ENCODE results near the gene PTPN11. TPM values are rescaled to one million over a fixed set of nuclear protein-coding genes. Genes with fewer than 3 reads are reported as not detected.
A peak's percentile ranks its signal among the peaks of the same experiment; 100 is the strongest.
"Not testable (repeated sequence)": the region's sequence is repeated elsewhere in the genome, so short reads cannot be mapped to it uniquely, and the experiment has no call there.

The PTPN11 gene
- total and polyA plus RNA-seq, 4 donors, result 39.5 to 176 (median 98.0) TPM

DNA sequence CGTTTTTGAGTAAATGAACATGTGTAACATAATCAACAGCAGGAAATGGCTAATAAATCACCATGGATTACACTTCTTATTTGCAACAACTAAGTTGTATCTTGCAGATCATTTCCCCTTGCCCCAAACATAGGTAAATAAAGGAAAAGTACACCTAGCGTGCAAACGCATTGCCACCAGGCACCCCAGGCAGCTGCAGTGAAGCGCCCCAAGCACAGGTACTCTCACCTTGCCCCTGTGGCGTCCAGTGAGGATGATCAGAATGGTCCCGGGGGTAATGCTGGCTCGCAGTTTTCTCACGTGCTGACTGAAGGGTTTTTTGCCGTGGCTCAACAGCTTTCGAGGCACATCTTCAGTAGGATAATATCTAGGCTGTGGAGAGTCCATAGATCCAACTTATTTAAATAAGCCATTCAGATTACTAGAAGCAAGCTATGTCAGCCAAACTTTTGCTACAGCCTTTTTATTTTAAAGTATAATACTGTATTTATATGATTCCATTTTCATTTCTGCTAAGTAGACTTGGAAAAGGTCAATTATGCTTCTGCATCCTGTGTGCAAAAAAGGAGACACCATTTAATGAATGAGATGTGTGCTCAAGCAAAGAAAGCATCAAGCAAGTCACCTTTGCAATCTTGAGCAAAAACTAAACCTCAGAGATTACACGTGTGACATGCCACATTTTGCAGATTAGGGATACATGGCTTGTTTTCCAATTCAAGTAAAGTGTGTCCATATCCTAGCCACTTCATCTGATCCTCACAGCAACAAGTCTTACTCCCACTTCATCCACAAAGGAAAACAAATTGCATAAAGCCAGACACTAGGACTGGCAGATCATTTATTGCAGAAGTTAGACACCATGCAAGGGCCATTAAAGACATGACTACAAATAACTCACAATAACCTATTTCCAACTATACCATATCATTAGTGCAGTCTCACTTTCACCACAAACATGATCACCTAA lies 11.9 kb upstream of the PTPN11 start:
- H3K9me3 ChIP-seq (ENCODE audit: control insufficient read depth, low read length), result no peaks in the 10 kb centered on the region
- H3K27ac ChIP-seq (ENCODE audit: low read depth in 1 of 2, low read length in 2 of 2), result no peak overlapping the region
- DNase-seq (no peak), ATAC-seq (ENCODE audit: low FRiP score) (no peak)
- H3K4me3 ChIP-seq (ENCODE audit: low read length in 2 of 2), result no peak overlapping the region
- intact Hi-C loops (cut with DNase I), result no loop called here
- H3K36me3 ChIP-seq (ENCODE audit: control insufficient read depth in 1 of 2, insufficient read depth in 2 of 2, low read length in 1 of 2), result peaks cover 0 to 8% of the 10 kb centered on the region in 2 donors
- H3K27me3 ChIP-seq (ENCODE audit: control insufficient read depth in 1 of 2, insufficient read depth in 2 of 2, low read length in 1 of 2), result no peaks in the 10 kb centered on the region
- WGBS, 2 donors, result 74 to 77% methylated on average over 11 of the region's 11 CpGs
- no peaks in the 10 kb centered on the region for H3K4me1 ChIP-seq (ENCODE audit: control insufficient read depth in 1 of 2, insufficient read depth in 2 of 2, low read length in 2 of 2)

DNA sequence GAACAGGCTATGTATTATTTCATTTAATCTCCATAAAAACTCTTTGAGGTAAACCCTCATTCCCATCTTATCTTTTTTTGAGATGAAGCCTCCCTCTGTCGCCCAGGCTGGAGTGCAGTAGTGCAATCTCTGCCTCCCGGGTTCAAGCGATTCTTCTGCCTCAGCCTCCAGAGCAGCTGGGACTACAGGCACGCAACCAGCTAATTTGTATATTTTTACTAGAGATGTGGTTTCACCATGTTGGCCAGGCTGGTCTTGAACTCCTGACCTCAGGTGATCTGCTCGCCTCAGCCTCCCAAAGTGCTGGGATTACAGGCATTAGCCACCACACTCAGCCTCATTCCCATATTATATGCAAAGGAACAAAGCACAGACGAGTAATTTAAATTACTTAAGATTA lies 11.1 kb upstream of the PTPN11 start:
- H3K27me3 ChIP-seq (ENCODE audit: control insufficient read depth in 1 of 2, insufficient read depth in 2 of 2, low read length in 1 of 2); DNase-seq; H3K9me3 ChIP-seq (ENCODE audit: control insufficient read depth, low read length); intact Hi-C loops (cut with DNase I); H3K27ac ChIP-seq (ENCODE audit: low read depth in 1 of 2, low read length in 2 of 2); H3K4me1 ChIP-seq (ENCODE audit: control insufficient read depth in 1 of 2, insufficient read depth in 2 of 2, low read length in 2 of 2); H3K4me3 ChIP-seq (ENCODE audit: low read length in 2 of 2); H3K36me3 ChIP-seq (ENCODE audit: control insufficient read depth in 1 of 2, insufficient read depth in 2 of 2, low read length in 1 of 2); ATAC-seq (ENCODE audit: low FRiP score): not testable (repeated sequence)
- 81 to 85% methylated on average over 6 of the region's 6 CpGs for WGBS, 2 donors

DNA sequence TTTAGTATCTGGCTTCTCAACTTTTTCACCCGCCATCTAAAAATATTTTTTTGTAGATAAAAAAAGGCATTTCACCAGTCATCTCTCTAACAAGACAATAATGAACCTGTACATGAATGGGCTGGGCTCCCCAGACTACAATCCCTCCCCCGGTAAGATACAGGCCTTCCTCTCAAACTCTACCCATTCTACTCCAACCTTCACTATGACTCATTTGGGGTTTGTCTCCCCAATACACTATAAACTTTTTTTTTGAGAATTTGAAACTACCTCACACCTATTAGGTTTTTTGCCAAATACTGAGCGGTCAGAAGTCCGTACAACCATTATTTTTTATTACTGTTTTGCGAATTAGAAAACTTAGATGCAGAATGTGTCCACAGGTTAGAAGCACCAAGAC lies 10.1 kb upstream of the PTPN11 start:
- ATAC-seq (ENCODE audit: low FRiP score) (no peak), DNase-seq (no peak)
- peaks cover 0 to 8% of the 10 kb centered on the region in 2 donors for H3K36me3 ChIP-seq (ENCODE audit: control insufficient read depth in 1 of 2, insufficient read depth in 2 of 2, low read length in 1 of 2)
- intact Hi-C loops (cut with DNase I), result no loop called here
- no peaks in the 10 kb centered on the region for H3K4me1 ChIP-seq (ENCODE audit: control insufficient read depth in 1 of 2, insufficient read depth in 2 of 2, low read length in 2 of 2)
- peak overlapping the region; percentile 65 to 78 for H3K4me3 ChIP-seq (ENCODE audit: low read length in 2 of 2)
- H3K9me3 ChIP-seq (ENCODE audit: control insufficient read depth, low read length), result no peaks in the 10 kb centered on the region
- 16 to 19% methylated on average over 5 of the region's 5 CpGs for WGBS, 2 donors
- no peaks in the 10 kb centered on the region for H3K27me3 ChIP-seq (ENCODE audit: control insufficient read depth in 1 of 2, insufficient read depth in 2 of 2, low read length in 1 of 2)
- H3K27ac ChIP-seq (ENCODE audit: low read depth in 1 of 2, low read length in 2 of 2), result peak overlapping the region in 1 of 2 donors; percentile 30

DNA sequence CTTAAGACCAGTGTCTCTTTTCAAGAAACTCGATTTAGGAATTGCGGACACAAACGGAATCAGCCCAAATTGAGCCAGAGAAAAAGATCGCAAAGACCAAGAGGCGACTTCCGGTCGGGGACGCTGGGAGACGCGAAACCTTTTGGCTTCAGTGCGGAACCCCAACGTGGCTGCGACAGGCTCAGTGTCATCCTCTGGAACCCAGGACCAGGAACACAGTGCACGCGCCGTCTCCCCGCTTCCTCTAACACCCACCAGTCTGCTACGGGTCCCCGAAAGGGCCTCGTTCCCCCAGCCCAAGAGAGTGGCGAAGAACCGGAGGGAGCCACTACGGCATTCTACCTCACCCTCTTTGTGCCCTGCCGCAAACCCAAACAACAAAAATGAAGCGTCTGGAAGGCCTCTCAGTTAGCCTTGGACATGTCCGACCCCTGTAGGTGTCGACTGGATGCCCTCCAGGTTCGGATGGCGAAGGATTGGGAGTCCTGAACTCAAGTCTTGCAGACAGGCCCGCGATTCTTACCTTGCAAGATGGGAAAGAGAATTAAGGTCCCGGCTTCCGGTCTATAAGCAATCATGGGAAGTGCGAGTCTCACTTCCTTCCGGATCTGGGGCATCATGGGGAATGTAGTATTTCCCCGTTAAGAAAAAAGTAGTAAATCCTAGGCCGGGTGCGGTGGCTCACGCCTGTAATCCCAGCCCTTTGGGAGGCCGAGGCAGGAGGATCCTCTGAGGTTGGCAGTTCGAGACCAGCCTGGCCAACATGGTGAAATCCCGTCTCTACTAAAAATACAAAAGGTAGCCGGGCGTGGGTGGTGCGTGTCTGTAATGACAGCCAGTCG lies 9.5 kb upstream of the PTPN11 start, which contains the start of gene RPL6:
Gene RPL6, minus strand, starts transcription at position 542 of the 842 bp plus-strand sequence. CDS start 949 bp downstream, outside the sequence.
- H3K4me1 ChIP-seq (ENCODE audit: control insufficient read depth in 1 of 2, insufficient read depth in 2 of 2, low read length in 2 of 2), result no peaks in the 10 kb centered on the region
- no peaks in the 10 kb centered on the region for H3K9me3 ChIP-seq (ENCODE audit: control insufficient read depth, low read length)
- peak; percentile 96 for ATAC-seq (ENCODE audit: low FRiP score)
- H3K27ac ChIP-seq (ENCODE audit: low read depth in 1 of 2, low read length in 2 of 2), result peak within 1 kb of the TSS; percentile 15 to 30
- peak; percentile 81 to 85 for DNase-seq
- WGBS, 2 donors, result 10% methylated on average over 46 of the region's 46 CpGs
- peaks cover 0 to 8% of the 10 kb centered on the region in 2 donors for H3K36me3 ChIP-seq (ENCODE audit: control insufficient read depth in 1 of 2, insufficient read depth in 2 of 2, low read length in 1 of 2)
- H3K27me3 ChIP-seq (ENCODE audit: control insufficient read depth in 1 of 2, insufficient read depth in 2 of 2, low read length in 1 of 2), result no peaks in the 10 kb centered on the region
- intact Hi-C loops (cut with DNase I), result no loop called here
- peak within 1 kb of the TSS; percentile 65 to 78 for H3K4me3 ChIP-seq (ENCODE audit: low read length in 2 of 2)

DNA sequence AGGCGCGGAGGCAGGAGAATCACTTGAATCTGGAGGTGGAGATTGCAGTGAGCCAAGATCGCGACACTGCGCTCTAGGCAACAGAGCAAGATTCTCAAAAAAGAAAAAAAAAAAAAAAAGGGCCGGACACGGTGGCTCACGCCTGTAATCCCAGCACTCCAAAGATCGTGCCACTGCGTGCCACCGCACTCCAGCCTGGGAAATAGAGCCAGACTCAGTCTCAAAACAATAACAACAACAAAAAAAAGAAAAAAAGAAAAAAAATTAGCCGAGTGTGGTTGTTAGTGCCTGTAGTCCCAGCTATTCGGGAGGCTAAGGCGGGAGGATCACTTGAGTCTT lies 8.9 kb upstream of the PTPN11 start:
- Histone ChIP-seq H3K27ac (ENCODE audit: low read depth in 1 of 2, low read length in 2 of 2) (no peak overlapping the region), H3K36me3 (ENCODE audit: control insufficient read depth in 1 of 2, insufficient read depth in 2 of 2, low read length in 1 of 2) (peaks cover 0 to 8% of the 10 kb centered on the region in 2 donors), H3K27me3 (ENCODE audit: control insufficient read depth in 1 of 2, insufficient read depth in 2 of 2, low read length in 1 of 2) (no peaks in the 10 kb centered on the region), H3K4me3 (ENCODE audit: low read length in 2 of 2) (no peak overlapping the region), H3K4me1 (ENCODE audit: control insufficient read depth in 1 of 2, insufficient read depth in 2 of 2, low read length in 2 of 2) (no peaks in the 10 kb centered on the region), H3K9me3 (ENCODE audit: control insufficient read depth, low read length) (no peaks in the 10 kb centered on the region)
- no peak for ATAC-seq (ENCODE audit: low FRiP score)
- no peak for DNase-seq
- intact Hi-C loops (cut with DNase I), result no loop called here
- 96 to 97% methylated on average over 14 of the region's 14 CpGs for WGBS, 2 donors

DNA sequence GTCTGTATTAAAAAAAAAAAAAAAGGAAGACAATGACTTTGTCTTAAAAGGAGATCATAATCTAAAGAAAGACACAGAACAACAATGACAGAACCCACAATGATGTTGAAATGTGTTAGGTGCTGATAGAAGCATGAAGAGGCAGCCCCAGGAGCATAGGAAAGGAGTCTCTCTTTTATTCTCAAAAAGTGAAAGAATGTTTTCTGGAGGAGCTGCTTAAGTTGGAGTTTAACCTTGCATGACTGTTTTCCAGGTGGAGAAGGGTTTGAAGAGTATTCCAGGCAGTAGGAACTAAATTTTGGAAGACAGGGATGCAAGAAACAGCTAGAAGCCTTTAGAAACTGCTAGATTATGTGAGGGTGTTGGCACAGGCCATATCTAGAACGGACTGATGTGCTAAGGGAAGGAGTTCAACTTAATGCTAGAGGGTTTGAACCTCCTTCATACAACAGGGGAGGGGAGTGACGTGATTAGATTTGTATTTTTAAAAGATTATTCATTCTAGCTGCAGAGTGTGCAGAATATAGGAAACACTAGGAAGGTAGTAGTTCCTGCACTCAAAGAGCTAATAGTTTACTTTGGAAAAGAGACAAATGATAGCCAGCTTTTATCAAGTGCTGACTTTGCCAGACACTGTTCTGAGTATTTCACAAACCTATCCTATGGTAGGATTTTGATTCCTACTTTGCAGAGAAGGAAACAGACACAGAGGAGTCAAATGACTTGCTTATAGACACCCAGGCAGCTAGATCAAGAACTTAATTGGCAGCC lies 4.7 kb upstream of the PTPN11 start:
- H3K27me3 ChIP-seq (ENCODE audit: control insufficient read depth in 1 of 2, insufficient read depth in 2 of 2, low read length in 1 of 2), result no peaks in the 10 kb centered on the region
- no peaks in the 10 kb centered on the region for H3K4me1 ChIP-seq (ENCODE audit: control insufficient read depth in 1 of 2, insufficient read depth in 2 of 2, low read length in 2 of 2)
- H3K4me3 ChIP-seq (ENCODE audit: low read length in 2 of 2), result no peak overlapping the region
- H3K27ac ChIP-seq (ENCODE audit: low read depth in 1 of 2, low read length in 2 of 2), result no peak overlapping the region
- H3K36me3 ChIP-seq (ENCODE audit: control insufficient read depth in 1 of 2, insufficient read depth in 2 of 2, low read length in 1 of 2), result no peaks in the 10 kb centered on the region
- no peak for ATAC-seq (ENCODE audit: low FRiP score)
- WGBS, 2 donors, result 36 to 39% methylated on average over 2 of the region's 2 CpGs
- no peaks in the 10 kb centered on the region for H3K9me3 ChIP-seq (ENCODE audit: control insufficient read depth, low read length)
- DNase-seq, result no peak
- intact Hi-C loops (cut with DNase I), result no loop called here

DNA sequence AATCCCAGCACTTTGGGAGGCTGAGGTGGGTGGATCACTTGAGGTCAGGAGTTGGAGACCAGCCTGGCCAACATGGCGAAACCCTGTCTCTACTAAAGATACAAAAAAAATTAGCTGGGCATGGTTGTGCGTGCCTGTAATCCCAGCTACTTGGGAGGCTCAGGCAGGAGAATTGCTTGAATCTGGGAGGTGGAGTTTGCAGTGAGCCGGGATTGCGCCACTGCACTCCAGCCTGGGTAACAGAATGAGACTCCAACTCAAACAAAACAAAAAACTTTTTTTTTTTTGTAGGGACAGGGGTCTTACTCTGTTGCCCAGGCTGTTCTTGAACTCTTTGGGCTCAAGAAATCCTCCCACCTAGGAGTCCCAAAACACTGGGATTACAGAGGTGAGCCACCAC lies 3.3 kb upstream of the PTPN11 start:
- H3K27me3 ChIP-seq (ENCODE audit: control insufficient read depth in 1 of 2, insufficient read depth in 2 of 2, low read length in 1 of 2); intact Hi-C loops (cut with DNase I); H3K36me3 ChIP-seq (ENCODE audit: control insufficient read depth in 1 of 2, insufficient read depth in 2 of 2, low read length in 1 of 2); H3K4me1 ChIP-seq (ENCODE audit: control insufficient read depth in 1 of 2, insufficient read depth in 2 of 2, low read length in 2 of 2); DNase-seq; H3K27ac ChIP-seq (ENCODE audit: low read depth in 1 of 2, low read length in 2 of 2); H3K9me3 ChIP-seq (ENCODE audit: control insufficient read depth, low read length); ATAC-seq (ENCODE audit: low FRiP score); H3K4me3 ChIP-seq (ENCODE audit: low read length in 2 of 2): not testable (repeated sequence)
- 86 to 88% methylated on average over 4 of the region's 4 CpGs for WGBS, 2 donors

DNA sequence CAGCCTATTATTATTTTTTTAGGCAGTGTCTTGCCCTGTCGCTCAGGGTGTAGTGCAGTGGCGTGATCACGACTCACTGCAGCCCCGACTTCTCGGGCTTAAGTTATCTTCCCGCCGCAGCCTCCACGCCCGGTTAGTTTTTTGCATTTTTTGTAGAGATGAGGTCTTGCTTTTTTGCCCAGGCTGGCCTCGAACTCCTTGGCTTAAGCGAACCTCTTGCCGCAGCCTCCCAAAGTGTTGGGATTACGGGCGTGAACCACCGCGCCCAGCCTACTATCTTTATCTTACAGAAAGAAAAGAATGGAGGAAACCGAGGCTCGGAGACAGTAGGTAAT lies 507 bp upstream of the PTPN11 start:
- ATAC-seq (ENCODE audit: low FRiP score), result peak; percentile 2
- intact Hi-C loops (cut with DNase I), result no loop called here
- no peak for DNase-seq
- no peaks in the 10 kb centered on the region for H3K9me3 ChIP-seq (ENCODE audit: control insufficient read depth, low read length)
- no peaks in the 10 kb centered on the region for H3K27me3 ChIP-seq (ENCODE audit: control insufficient read depth in 1 of 2, insufficient read depth in 2 of 2, low read length in 1 of 2)
- peak overlapping the region; percentile 62 to 68 for H3K4me3 ChIP-seq (ENCODE audit: low read length in 2 of 2)
- 0 to 2% methylated on average over 18 of the region's 18 CpGs for whole genome bisulfite sequencing, 2 donors
- no peaks in the 10 kb centered on the region for H3K36me3 ChIP-seq (ENCODE audit: control insufficient read depth in 1 of 2, insufficient read depth in 2 of 2, low read length in 1 of 2)
- H3K4me1 ChIP-seq (ENCODE audit: control insufficient read depth in 1 of 2, insufficient read depth in 2 of 2, low read length in 2 of 2), result peaks cover 0 to 1% of the 10 kb centered on the region in 2 donors
- peak overlapping the region in 1 of 2 donors; percentile 90 for H3K27ac ChIP-seq (ENCODE audit: low read depth in 1 of 2, low read length in 2 of 2)
